IMR-90 (cell line): ENCODE data around the gene GNG2. TPM values are rescaled to one million over a fixed set of nuclear protein-coding genes. Genes with fewer than 3 reads are reported as not detected.

Source experiments
- ATAC-seq: fragments of 200-7000 bp; cut with Tn5 transposase; 2 replicates; pipeline ENCODE4 v1.9.1; 2020; ENCODE audit warnings: low read depth, mild to moderate bottlenecking, moderate library complexity
- BruUV-seq: library from RNA; stranded (reverse); fragments of 400-500 nt; replicated peaks from 2 replicates; lab custom pipeline; 2021; lab: Mats Ljungman, UMichigan
- CTCF ChIA-PET: fragments of 300-600 bp; formaldehyde crosslinking; extraction: SDS; loops from one replicate; lab custom pipeline; 2021; ENCODE audit warnings: antibody characterized with exemption; lab: Yijun Ruan, JAX
- POLR2A ChIA-PET: fragments of 300-600 bp; sonication (Branson Sonifier 250); formaldehyde crosslinking; loops from one replicate; lab custom pipeline; 2022; ENCODE audit warnings: antibody characterized with exemption; ENCODE audit not compliant: unreplicated experiment; lab: Charles Lee
- DNase-seq: peaks from one replicate; pipeline ENCODE4 v3.0.0; 2013
- H2AFZ ChIP-seq: replicated peaks from 2 replicates; pipeline ENCODE3; 2013; ENCODE audit warnings: low read length, mild to moderate bottlenecking; ENCODE audit not compliant: poor library complexity
- H2AK5ac ChIP-seq: 2 replicates; pipeline ENCODE4 v1.6.1; 2013; ENCODE audit warnings: low read depth, low read length, inconsistent platforms
- H2AK9ac ChIP-seq: replicated peaks from 2 replicates; pipeline ENCODE3; 2013; ENCODE audit warnings: mild to moderate bottlenecking, low read depth, low read length, moderate library complexity; ENCODE audit not compliant: poor library complexity
- H2BK120ac ChIP-seq: 2 replicates; pipeline ENCODE4 v1.6.1; 2013; ENCODE audit warnings: low read depth, low read length, inconsistent platforms
- H2BK15ac ChIP-seq: 3 replicates; pipeline ENCODE4 v1.6.1; 2013; ENCODE audit warnings: low read depth, low read length, inconsistent platforms
- H2BK20ac ChIP-seq: 2 replicates; pipeline ENCODE4 v1.6.1; 2013; ENCODE audit warnings: low read depth, mild to moderate bottlenecking, inconsistent platforms, low read length, moderate library complexity
- H2BK5ac ChIP-seq: 2 replicates; pipeline ENCODE4 v1.6.1; 2013; ENCODE audit warnings: mild to moderate bottlenecking, low read depth, low read length, inconsistent platforms; ENCODE audit not compliant: poor library complexity, severe bottlenecking
- H3K14ac ChIP-seq: replicated peaks from 2 replicates; pipeline ENCODE4 v1.6.1; 2013; ENCODE audit warnings: low read depth, low read length, inconsistent platforms
- H3K18ac ChIP-seq: 2 replicates; pipeline ENCODE4 v1.6.1; 2013; ENCODE audit warnings: low read depth, low read length, control low read depth
- H3K23ac ChIP-seq: 2 replicates; pipeline ENCODE4 v1.6.1; 2013; ENCODE audit warnings: low read depth, low read length, inconsistent platforms
- H3K27ac ChIP-seq: 2 replicates; pipeline ENCODE4 v1.5.1; 2013; ENCODE audit warnings: mild to moderate bottlenecking, control low read depth, low read length; ENCODE audit not compliant: insufficient read depth
- H3K27me3 ChIP-seq: 2 replicates; pipeline ENCODE4 v1.6.1; 2013; ENCODE audit warnings: low read length; ENCODE audit not compliant: control insufficient read depth, insufficient read depth
- H3K36me3 ChIP-seq: 2 replicates; pipeline ENCODE4 v1.6.1; 2013; ENCODE audit warnings: low read length, mixed read lengths; ENCODE audit not compliant: control insufficient read depth, insufficient read depth
- H3K4ac ChIP-seq: 2 replicates; pipeline ENCODE4 v1.6.1; 2013; ENCODE audit warnings: low read depth, low read length, inconsistent platforms
- H3K4me1 ChIP-seq: 2 replicates; pipeline ENCODE4 v1.6.1; 2013; ENCODE audit warnings: low read length, mixed read lengths; ENCODE audit not compliant: control insufficient read depth, insufficient read depth
- H3K4me2 ChIP-seq: 2 replicates; pipeline ENCODE4 v1.6.1; 2013; ENCODE audit warnings: low read depth, mild to moderate bottlenecking, control low read depth, low read length, moderate library complexity
- H3K4me3 ChIP-seq: 2 replicates; pipeline ENCODE4 v1.5.1; 2013; ENCODE audit warnings: low read depth, mild to moderate bottlenecking, control low read depth, low read length, moderate library complexity; ENCODE audit not compliant: insufficient read depth
- H3K56ac ChIP-seq: 2 replicates; pipeline ENCODE4 v1.6.1; 2013; ENCODE audit warnings: low read length, inconsistent platforms; ENCODE audit not compliant: insufficient read depth; ENCODE audit errors: extremely low read depth
- H3K79me1 ChIP-seq, 2 experiments: 2 replicates each; pipeline ENCODE4 v1.6.1; 2013; ENCODE audit warnings: low read length in 2 of 2, inconsistent platforms in 1 of 2, low read depth in 1 of 2
- H3K9ac ChIP-seq: 2 replicates; pipeline ENCODE4 v1.6.1; 2013; ENCODE audit warnings: low read depth, low read length, control low read depth
- H3K9me1 ChIP-seq: 2 replicates; pipeline ENCODE4 v1.6.1; 2013; ENCODE audit warnings: low read length, inconsistent platforms; ENCODE audit not compliant: insufficient read depth
- H3K9me3 ChIP-seq: 2 replicates; pipeline ENCODE4 v1.6.1; 2013; ENCODE audit warnings: low read length; ENCODE audit not compliant: control insufficient read depth, insufficient read depth
- H4K20me1 ChIP-seq: 2 replicates; pipeline ENCODE4 v1.6.1; 2013; ENCODE audit warnings: low read length, inconsistent platforms; ENCODE audit not compliant: insufficient read depth
- H4K5ac ChIP-seq: 2 replicates; pipeline ENCODE4 v1.6.1; 2013; ENCODE audit warnings: mild to moderate bottlenecking, low read depth, low read length, control low read depth
- H4K8ac ChIP-seq, 2 experiments: 2 replicates each; pipeline ENCODE4 v1.6.1; 2013; ENCODE audit warnings: low read depth in 2 of 2, low read length in 2 of 2, control low read depth in 1 of 2, inconsistent platforms in 1 of 2
- H4K91ac ChIP-seq: 2 replicates; pipeline ENCODE4 v1.6.1; 2013; ENCODE audit warnings: low read depth, low read length, inconsistent platforms; ENCODE audit not compliant: insufficient read depth
- BHLHE40 ChIP-seq: fragments of 150-350 bp; IDR thresholded peaks from 2 replicates; pipeline ENCODE4 v1.6.1; 2016; ENCODE audit warnings: mild to moderate bottlenecking, low read depth, low read length
- CHD1 ChIP-seq: IDR thresholded peaks from 2 replicates; pipeline ENCODE4 v1.6.1; 2012; ENCODE audit warnings: low read depth, low read length, improper control_type of control experiment
- FOS ChIP-seq: fragments of 150-350 bp; IDR thresholded peaks from 2 replicates; pipeline ENCODE4 v1.6.1; 2016; ENCODE audit warnings: low read depth, low read length
- MAFK ChIP-seq: IDR thresholded peaks from 2 replicates; pipeline ENCODE4 v1.6.1; 2012; ENCODE audit warnings: low read depth, low read length, improper control_type of control experiment
- MAZ ChIP-seq: IDR thresholded peaks from 2 replicates; pipeline ENCODE4 v1.6.1; 2012; ENCODE audit warnings: low read depth, mild to moderate bottlenecking, low read length, improper control_type of control experiment, moderate library complexity, borderline replicate concordance
- NFE2L2 ChIP-seq: fragments of 150-350 bp; IDR thresholded peaks from 2 replicates; pipeline ENCODE4 v1.6.1; 2016; ENCODE audit warnings: low read depth, mild to moderate bottlenecking, low read length
- POLR2A ChIP-seq: IDR thresholded peaks from 2 replicates; pipeline ENCODE4 v1.6.1; 2012; ENCODE audit warnings: mild to moderate bottlenecking, low read depth, low read length
- RAD21 ChIP-seq: IDR thresholded peaks from 2 replicates; pipeline ENCODE4 v1.6.1; 2012; ENCODE audit warnings: low read length, improper control_type of control experiment
- RCOR1 ChIP-seq: IDR thresholded peaks from 2 replicates; pipeline ENCODE4 v1.6.1; 2012; ENCODE audit warnings: mild to moderate bottlenecking, low read length, improper control_type of control experiment; ENCODE audit not compliant: insufficient replicate concordance
- RFX5 ChIP-seq: IDR thresholded peaks from 2 replicates; pipeline ENCODE4 v1.8.0; 2012; ENCODE audit warnings: low read depth, mild to moderate bottlenecking, low read length, moderate library complexity
- SMC3 ChIP-seq: fragments of 150-350 bp; IDR thresholded peaks from 2 replicates; pipeline ENCODE4 v1.6.1; 2016; ENCODE audit warnings: low read depth, mild to moderate bottlenecking, antibody characterized with exemption, low read length, moderate library complexity
- WGBS, 2 experiments: methylation state at CpG; one replicate each; pipeline versions ENCODE4 v1.1.5 to v1.1.7; 2013; ENCODE audit warnings: missing lambda C conversion rate in 2 of 2; ENCODE audit not compliant: insufficient read length in 1 of 2; ENCODE audit errors: extremely low coverage in 2 of 2; 5-methylcytosine and 5-hydroxymethylcytosine counted together
- dilution Hi-C: fragments of 300-500 bp; cut with HindIII; formaldehyde crosslinking; loops from one replicate; pipeline ENCODE4 v1.14.3; 2018; ENCODE audit warnings: low sequenced_read_pairs; ENCODE audit not compliant: unreplicated experiment
- in situ Hi-C: fragments of 300-500 bp; cut with MboI; formaldehyde crosslinking; loops from 3 replicates; pipeline ENCODE4 v1.14.3; 2019; ENCODE audit warnings: low sequenced_read_pairs, inconsistent platforms, mixed read lengths
- intact Hi-C: fragments of 100-400 bp; cut with micrococcal nuclease; formaldehyde crosslinking; loops from 2 replicates; pipeline ENCODE4 v1.10.0; 2022
- polyA plus RNA-seq, 3 experiments: library from polyadenylated mRNA; depleted of rRNA; stranded (reverse); fragments of >200 nt; gene quantifications; 2 replicates each; pipeline ENCODE4 v1.2.3, GENCODE V29; 2012; ENCODE audit warnings: low replicate concordance in 1 of 3
- total RNA-seq: library from RNA; depleted of rRNA; stranded (reverse); fragments of >200 nt; gene quantifications from 2 replicates; pipeline ENCODE4 v1.2.3, GENCODE V29; 2012
- TF ChIP-seq, protein P1 (sequence below): conservative IDR thresholded peaks from 2 replicates; pipeline ENCODE4 v1.5.1; 2012; ENCODE audit warnings: mild to moderate bottlenecking, low read depth, low read length, improper control_type of control experiment
- TF ChIP-seq, protein P2 (sequence below): fragments of 150-350 bp; IDR thresholded peaks from 2 replicates; pipeline ENCODE4 v1.6.1; 2017; ENCODE audit warnings: mild to moderate bottlenecking, antibody characterized with exemption, low read length, low read depth

GNG2 gene
- total and polyA plus RNA-seq, 2 of the 4 experiments (the other 2 are of a cell fraction): 13.1 to 14.6 TPM

DNA sequence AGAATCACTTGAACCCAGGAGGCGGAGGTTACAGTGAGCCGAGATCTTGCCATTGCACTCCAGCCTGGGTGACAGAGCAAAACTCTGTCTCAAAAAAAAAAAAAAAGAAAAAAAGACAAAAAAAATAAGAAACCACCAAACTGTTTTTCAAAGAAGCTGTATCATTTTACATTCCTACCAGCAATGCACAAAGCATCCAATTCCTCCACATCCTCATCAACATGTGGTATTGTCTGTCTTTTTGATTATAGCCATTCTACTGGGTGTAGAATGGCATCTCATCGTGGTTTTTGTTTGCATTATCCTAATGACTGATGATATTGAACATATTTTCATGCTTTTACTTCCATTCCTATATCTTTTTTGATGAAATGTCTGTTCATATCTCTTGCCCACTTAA lies 36.2 kb upstream of the GNG2 start:
- no peak overlapping the region for H3K4me3 ChIP-seq
- intact Hi-C loops (no loop called here), in situ Hi-C loops (no loop called here), dilution Hi-C loops (no loop called here)
- H2AK9ac ChIP-seq: no peak overlapping the region
- H4K5ac ChIP-seq: no peak overlapping the region
- no peak for DNase-seq
- no peak overlapping the region for H3K23ac ChIP-seq
- H4K91ac ChIP-seq: no peak overlapping the region
- H3K18ac ChIP-seq: no peak overlapping the region
- POLR2A ChIA-PET: no interaction called here
- no peak overlapping the region for H4K8ac ChIP-seq
- no peaks in the 10 kb centered on the region for H3K79me1 ChIP-seq
- H3K4me2 ChIP-seq: no peak overlapping the region
- no CpG with 5 or more reads among the region's 3 CpGs for WGBS, 2 experiments
- H2BK5ac ChIP-seq: no peak overlapping the region
- H3K9ac ChIP-seq: no peak overlapping the region
- H3K27ac ChIP-seq: no peak overlapping the region
- TF ChIP-seq POLR2A (no peak), FOS (no peak), RAD21 (no peak), CHD1 (no peak), BHLHE40 (no peak), RCOR1 (no peak), NFE2L2 (no peak), MAFK (no peak), MAZ (no peak), RFX5 (no peak), SMC3 (no peak)
- TF ChIP-seq, protein P1, sequence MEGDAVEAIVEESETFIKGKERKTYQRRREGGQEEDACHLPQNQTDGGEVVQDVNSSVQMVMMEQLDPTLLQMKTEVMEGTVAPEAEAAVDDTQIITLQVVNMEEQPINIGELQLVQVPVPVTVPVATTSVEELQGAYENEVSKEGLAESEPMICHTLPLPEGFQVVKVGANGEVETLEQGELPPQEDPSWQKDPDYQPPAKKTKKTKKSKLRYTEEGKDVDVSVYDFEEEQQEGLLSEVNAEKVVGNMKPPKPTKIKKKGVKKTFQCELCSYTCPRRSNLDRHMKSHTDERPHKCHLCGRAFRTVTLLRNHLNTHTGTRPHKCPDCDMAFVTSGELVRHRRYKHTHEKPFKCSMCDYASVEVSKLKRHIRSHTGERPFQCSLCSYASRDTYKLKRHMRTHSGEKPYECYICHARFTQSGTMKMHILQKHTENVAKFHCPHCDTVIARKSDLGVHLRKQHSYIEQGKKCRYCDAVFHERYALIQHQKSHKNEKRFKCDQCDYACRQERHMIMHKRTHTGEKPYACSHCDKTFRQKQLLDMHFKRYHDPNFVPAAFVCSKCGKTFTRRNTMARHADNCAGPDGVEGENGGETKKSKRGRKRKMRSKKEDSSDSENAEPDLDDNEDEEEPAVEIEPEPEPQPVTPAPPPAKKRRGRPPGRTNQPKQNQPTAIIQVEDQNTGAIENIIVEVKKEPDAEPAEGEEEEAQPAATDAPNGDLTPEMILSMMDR: no peak
- TF ChIP-seq, protein P2, sequence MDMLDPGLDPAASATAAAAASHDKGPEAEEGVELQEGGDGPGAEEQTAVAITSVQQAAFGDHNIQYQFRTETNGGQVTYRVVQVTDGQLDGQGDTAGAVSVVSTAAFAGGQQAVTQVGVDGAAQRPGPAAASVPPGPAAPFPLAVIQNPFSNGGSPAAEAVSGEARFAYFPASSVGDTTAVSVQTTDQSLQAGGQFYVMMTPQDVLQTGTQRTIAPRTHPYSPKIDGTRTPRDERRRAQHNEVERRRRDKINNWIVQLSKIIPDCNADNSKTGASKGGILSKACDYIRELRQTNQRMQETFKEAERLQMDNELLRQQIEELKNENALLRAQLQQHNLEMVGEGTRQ: no peak
- H2AFZ ChIP-seq: no peak overlapping the region
- H2AK5ac ChIP-seq: no peak overlapping the region
- H3K27me3 ChIP-seq: no peaks in the 10 kb centered on the region
- H3K9me1 ChIP-seq: peaks cover 8% of the 10 kb centered on the region
- peaks cover 18% of the 10 kb centered on the region for H3K4me1 ChIP-seq
- H3K9me3 ChIP-seq: no peaks in the 10 kb centered on the region
- H3K14ac ChIP-seq: no peak overlapping the region
- H3K36me3 ChIP-seq: no peaks in the 10 kb centered on the region
- no peak overlapping the region for H3K56ac ChIP-seq
- H2BK15ac ChIP-seq: no peak overlapping the region
- ATAC-seq: no peak
- CTCF ChIA-PET: interaction anchor here (0.6 kb wide), 1 partner anchor 1179 kb away, joined by 6 read pairs; no protein-coding TSS in a partner anchor
- no peak overlapping the region for H3K4ac ChIP-seq
- no TSS peak for BruUV-seq
- H2BK120ac ChIP-seq: no peak overlapping the region
- no peaks in the 10 kb centered on the region for H4K20me1 ChIP-seq
- no peak overlapping the region for H2BK20ac ChIP-seq
